ENCODE data around the gene EZH2. TPM values are rescaled to one million over a fixed set of nuclear protein-coding genes. Genes with fewer than 3 reads are reported as not detected.

The EZH2 gene
- polyA plus RNA-seq, 1 donor from 2014 or later = 67.2 TPM

- H3K9me3 ChIP-seq (ENCODE audit: low read length) = peaks cover 3% of the 10 kb centered on the region
- no peak overlapping the region for H3K4me2 ChIP-seq (ENCODE audit: low read length)
- no peaks in the 10 kb centered on the region for H3F3A ChIP-seq (ENCODE audit: insufficient read depth, low read length, poor library complexity, severe bottlenecking)
- no peaks in the 10 kb centered on the region for H3K9me2 ChIP-seq (ENCODE audit: insufficient read depth, low read length)
- H2AFZ ChIP-seq (ENCODE audit: low read depth, low read length) = no peak overlapping the region
- TF ChIP-seq EP300 (conservative IDR thresholded peaks at IDR 0.05; ENCODE audit: poor library complexity, severe bottlenecking) (no peak), RAD21 (conservative IDR thresholded peaks at IDR 0.05) (no peak), REST (IDR thresholded peaks at IDR 0.05; ENCODE audit: borderline replicate concordance) (no peak), SMC3 (conservative IDR thresholded peaks at IDR 0.05; ENCODE audit: poor library complexity) (no peak), MXI1 (conservative IDR thresholded peaks at IDR 0.05; ENCODE audit: poor library complexity, severe bottlenecking) (no peak), CTCF (IDR thresholded peaks at IDR 0.05; ENCODE audit: poor library complexity, severe bottlenecking) (no peak), POLR2AphosphoS5 (IDR thresholded peaks at IDR 0.05) (no peak)
- H4K20me1 ChIP-seq (ENCODE audit: insufficient read depth) = no peaks in the 10 kb centered on the region
- no peak overlapping the region for H3K4me3 ChIP-seq (ENCODE audit: low read length)
- no peak overlapping the region for H3K27ac ChIP-seq (ENCODE audit: low read length)
- H3K36me3 ChIP-seq (ENCODE audit: insufficient read depth, low read length) = no peaks in the 10 kb centered on the region
- H3K9ac ChIP-seq (ENCODE audit: low read length) = no peak overlapping the region
- peaks cover 93% of the 10 kb centered on the region for H3K79me2 ChIP-seq (replicated peaks; ENCODE audit: insufficient read depth, low read length)
- no peaks in the 10 kb centered on the region for H3K27me3 ChIP-seq (ENCODE audit: insufficient read depth, low read depth, low read length)
These were observed 13.1 kb downstream of the EZH2 start for GRCh38 chr7:148871030-148871429.

GRCh38 chr7:148868378-148868674, 15.8 kb downstream of the EZH2 start:
- H3K79me2 ChIP-seq (replicated peaks; ENCODE audit: insufficient read depth, low read length) = peaks cover 91% of the 10 kb centered on the region

More at GRCh38 chr7:148868378-148868674, 15.8 kb downstream of the EZH2 start:
- Histone ChIP-seq H3K4me2 (ENCODE audit: low read length) (no peak overlapping the region), H3K9me2 (ENCODE audit: insufficient read depth, low read length) (no peaks in the 10 kb centered on the region), H3K27ac (ENCODE audit: low read length) (no peak overlapping the region), H4K20me1 (ENCODE audit: insufficient read depth) (no peaks in the 10 kb centered on the region), H3F3A (ENCODE audit: insufficient read depth, low read length, poor library complexity, severe bottlenecking) (no peaks in the 10 kb centered on the region), H3K36me3 (ENCODE audit: insufficient read depth, low read length) (no peaks in the 10 kb centered on the region), H3K27me3 (ENCODE audit: insufficient read depth, low read depth, low read length) (no peaks in the 10 kb centered on the region), H3K9ac (ENCODE audit: low read length) (no peak overlapping the region), H3K4me3 (ENCODE audit: low read length) (no peak overlapping the region), H3K9me3 (ENCODE audit: low read length) (peaks cover 3% of the 10 kb centered on the region), H2AFZ (ENCODE audit: low read depth, low read length) (no peak overlapping the region)
- TF ChIP-seq REST (IDR thresholded peaks at IDR 0.05; ENCODE audit: borderline replicate concordance) (no peak), TAF1 (IDR thresholded peaks at IDR 0.05; ENCODE audit: low read depth) (no peak), POLR2AphosphoS5 (IDR thresholded peaks at IDR 0.05) (no peak), MXI1 (conservative IDR thresholded peaks at IDR 0.05; ENCODE audit: poor library complexity, severe bottlenecking) (no peak), SMC3 (conservative IDR thresholded peaks at IDR 0.05; ENCODE audit: poor library complexity) (no peak), EZH2 (IDR thresholded peaks at IDR 0.05; ENCODE audit: borderline replicate concordance, insufficient read depth, low read length, poor library complexity, severe bottlenecking) (no peak), RAD21 (conservative IDR thresholded peaks at IDR 0.05) (no peak), EP300 (conservative IDR thresholded peaks at IDR 0.05; ENCODE audit: poor library complexity, severe bottlenecking) (no peak), CTCF (IDR thresholded peaks at IDR 0.05; ENCODE audit: poor library complexity, severe bottlenecking) (no peak)

All from neural cell (in vitro differentiated cells).